HL-60 (cell line): ENCODE data around the gene SRSF5.
"Not testable (repeated sequence)": the region's sequence is repeated elsewhere in the genome, so short reads cannot be mapped to it uniquely, and the experiment has no call there.

Experiments used
- DNase-seq, 2 experiments: peaks; one replicate each; pipeline ENCODE4 v3.0.0-alpha.2; 2010 to 2020; ENCODE audit warnings: low read depth in 1 of 2, low spot score in 1 of 2
- H3K27ac ChIP-seq: fragments of 250-450 bp; sonication (Bioruptor Pico); replicated peaks from 2 replicates; pipeline ENCODE4 v1.5.1; 2020; ENCODE audit warnings: mild to moderate bottlenecking, moderate library complexity
- H3K27me3 ChIP-seq: fragments of 250-450 bp; sonication (Bioruptor Pico); 2 replicates; pipeline ENCODE4 v1.5.1; 2021; ENCODE audit warnings: mild to moderate bottlenecking, moderate library complexity; ENCODE audit not compliant: insufficient read depth, poor library complexity, severe bottlenecking
- H3K4me3 ChIP-seq: replicated peaks from 2 replicates; pipeline ENCODE4 v1.5.1; 2011; ENCODE audit warnings: mild to moderate bottlenecking, control low read depth, low read length; ENCODE audit not compliant: insufficient read depth
- GABPA ChIP-seq: IDR thresholded peaks from 2 replicates; pipeline ENCODE4 v1.6.1; 2012; ENCODE audit warnings: low read depth
- POLR2AphosphoS5 ChIP-seq: IDR thresholded peaks from 2 replicates; pipeline ENCODE4 v1.6.1; 2012; ENCODE audit warnings: low read depth
- SPI1 ChIP-seq: IDR thresholded peaks from 2 replicates; pipeline ENCODE4 v1.6.1; 2012; ENCODE audit warnings: low read depth, mild to moderate bottlenecking, borderline replicate concordance
- TF ChIP-seq, protein P1 (sequence below): IDR thresholded peaks from one replicate; pipeline ENCODE4 v1.5.1; 2011; ENCODE audit warnings: low read length, control low read depth, inconsistent platforms; ENCODE audit not compliant: insufficient read depth
- TF ChIP-seq, protein P2 (sequence below): IDR thresholded peaks from 2 replicates; pipeline ENCODE4 v1.6.1; 2012; ENCODE audit warnings: low read depth; ENCODE audit not compliant: insufficient replicate concordance

SRSF5 gene

DNA sequence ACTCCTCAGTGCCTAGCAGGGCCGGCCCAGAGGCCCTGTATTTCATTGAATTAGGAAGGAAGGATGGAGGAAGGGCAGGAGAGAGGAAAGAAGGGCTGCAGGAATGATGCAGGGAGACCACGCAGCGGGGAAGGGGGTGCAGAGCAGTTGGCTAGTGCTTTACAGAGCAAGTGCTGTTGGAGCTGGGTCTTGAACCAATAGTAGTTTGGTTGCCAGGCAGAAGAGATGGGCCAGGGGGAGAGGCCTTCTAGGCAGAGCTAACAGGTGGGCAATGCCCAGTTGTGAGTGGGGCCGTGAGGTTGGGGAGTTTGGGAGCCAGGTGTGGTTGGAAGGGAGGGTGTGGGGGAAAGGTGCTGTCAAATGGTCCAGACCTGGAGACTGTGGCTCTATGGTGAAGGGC, 39.1 kb upstream of the SRSF5 start:
- Histone ChIP-seq H3K27ac (no peak overlapping the region), H3K27me3 (no peaks in the 10 kb centered on the region), H3K4me3 (no peak overlapping the region)
- no peak for DNase-seq
- TF ChIP-seq, protein P1, sequence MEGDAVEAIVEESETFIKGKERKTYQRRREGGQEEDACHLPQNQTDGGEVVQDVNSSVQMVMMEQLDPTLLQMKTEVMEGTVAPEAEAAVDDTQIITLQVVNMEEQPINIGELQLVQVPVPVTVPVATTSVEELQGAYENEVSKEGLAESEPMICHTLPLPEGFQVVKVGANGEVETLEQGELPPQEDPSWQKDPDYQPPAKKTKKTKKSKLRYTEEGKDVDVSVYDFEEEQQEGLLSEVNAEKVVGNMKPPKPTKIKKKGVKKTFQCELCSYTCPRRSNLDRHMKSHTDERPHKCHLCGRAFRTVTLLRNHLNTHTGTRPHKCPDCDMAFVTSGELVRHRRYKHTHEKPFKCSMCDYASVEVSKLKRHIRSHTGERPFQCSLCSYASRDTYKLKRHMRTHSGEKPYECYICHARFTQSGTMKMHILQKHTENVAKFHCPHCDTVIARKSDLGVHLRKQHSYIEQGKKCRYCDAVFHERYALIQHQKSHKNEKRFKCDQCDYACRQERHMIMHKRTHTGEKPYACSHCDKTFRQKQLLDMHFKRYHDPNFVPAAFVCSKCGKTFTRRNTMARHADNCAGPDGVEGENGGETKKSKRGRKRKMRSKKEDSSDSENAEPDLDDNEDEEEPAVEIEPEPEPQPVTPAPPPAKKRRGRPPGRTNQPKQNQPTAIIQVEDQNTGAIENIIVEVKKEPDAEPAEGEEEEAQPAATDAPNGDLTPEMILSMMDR, result no peak
- TF ChIP-seq POLR2AphosphoS5 (no peak), GABPA (no peak), SPI1 (no peak)
- TF ChIP-seq, protein P2, sequence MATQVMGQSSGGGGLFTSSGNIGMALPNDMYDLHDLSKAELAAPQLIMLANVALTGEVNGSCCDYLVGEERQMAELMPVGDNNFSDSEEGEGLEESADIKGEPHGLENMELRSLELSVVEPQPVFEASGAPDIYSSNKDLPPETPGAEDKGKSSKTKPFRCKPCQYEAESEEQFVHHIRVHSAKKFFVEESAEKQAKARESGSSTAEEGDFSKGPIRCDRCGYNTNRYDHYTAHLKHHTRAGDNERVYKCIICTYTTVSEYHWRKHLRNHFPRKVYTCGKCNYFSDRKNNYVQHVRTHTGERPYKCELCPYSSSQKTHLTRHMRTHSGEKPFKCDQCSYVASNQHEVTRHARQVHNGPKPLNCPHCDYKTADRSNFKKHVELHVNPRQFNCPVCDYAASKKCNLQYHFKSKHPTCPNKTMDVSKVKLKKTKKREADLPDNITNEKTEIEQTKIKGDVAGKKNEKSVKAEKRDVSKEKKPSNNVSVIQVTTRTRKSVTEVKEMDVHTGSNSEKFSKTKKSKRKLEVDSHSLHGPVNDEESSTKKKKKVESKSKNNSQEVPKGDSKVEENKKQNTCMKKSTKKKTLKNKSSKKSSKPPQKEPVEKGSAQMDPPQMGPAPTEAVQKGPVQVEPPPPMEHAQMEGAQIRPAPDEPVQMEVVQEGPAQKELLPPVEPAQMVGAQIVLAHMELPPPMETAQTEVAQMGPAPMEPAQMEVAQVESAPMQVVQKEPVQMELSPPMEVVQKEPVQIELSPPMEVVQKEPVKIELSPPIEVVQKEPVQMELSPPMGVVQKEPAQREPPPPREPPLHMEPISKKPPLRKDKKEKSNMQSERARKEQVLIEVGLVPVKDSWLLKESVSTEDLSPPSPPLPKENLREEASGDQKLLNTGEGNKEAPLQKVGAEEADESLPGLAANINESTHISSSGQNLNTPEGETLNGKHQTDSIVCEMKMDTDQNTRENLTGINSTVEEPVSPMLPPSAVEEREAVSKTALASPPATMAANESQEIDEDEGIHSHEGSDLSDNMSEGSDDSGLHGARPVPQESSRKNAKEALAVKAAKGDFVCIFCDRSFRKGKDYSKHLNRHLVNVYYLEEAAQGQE, result no peak

DNA sequence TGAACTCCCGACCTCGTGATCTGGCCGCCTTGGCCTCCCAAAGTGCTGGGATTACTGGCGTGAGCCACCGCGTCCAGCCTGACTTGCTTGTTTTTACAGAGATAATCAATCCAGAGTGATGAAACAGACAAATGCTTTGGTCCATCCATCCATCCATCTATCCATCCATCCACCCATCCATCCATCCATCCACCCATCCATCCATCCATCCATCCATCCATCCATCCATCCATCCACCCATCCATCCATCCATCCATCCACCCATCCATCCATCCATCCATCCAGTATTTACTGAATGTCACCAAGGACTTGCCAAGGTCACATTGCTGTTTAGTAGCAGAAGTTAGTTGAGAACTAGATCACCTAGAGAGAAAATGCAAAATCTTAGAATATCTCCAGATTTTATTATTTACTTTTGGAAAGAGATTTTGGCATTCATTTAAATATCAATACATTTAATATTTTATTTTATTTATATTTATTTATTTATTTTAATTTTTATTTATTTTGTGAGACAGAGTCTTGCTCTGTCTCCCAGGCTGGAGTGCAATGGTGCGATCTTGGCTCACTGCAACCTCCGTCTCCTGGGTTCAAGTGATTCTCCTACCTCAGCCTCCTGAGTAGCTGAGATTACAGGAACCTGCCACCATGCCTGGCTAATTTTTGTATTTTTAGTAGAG, 34.9 kb upstream of the SRSF5 start:
- DNase-seq, H3K27ac ChIP-seq, H3K27me3 ChIP-seq, H3K4me3 ChIP-seq: not testable (repeated sequence)

DNA sequence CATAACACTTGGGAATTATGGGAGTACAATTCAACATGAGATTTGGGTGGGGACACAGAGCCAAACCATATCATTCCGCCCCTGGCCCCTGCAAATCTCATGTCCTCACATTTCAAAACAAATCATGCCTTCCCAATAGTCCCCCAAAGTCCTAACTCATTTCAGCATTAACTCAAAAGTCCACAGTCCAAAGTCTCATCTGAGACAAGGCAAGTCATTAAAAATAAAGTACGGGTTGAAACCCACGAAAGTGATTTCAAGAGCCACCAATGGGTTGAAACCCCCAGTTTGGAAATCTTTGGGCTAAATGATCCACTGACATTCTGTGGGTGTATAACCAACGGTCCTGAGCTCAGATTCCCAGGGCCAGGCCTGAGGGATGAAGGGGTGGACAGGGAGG, 30.5 kb upstream of the SRSF5 start:
- H3K4me3 ChIP-seq, H3K27ac ChIP-seq, H3K27me3 ChIP-seq, DNase-seq: not testable (repeated sequence)

DNA sequence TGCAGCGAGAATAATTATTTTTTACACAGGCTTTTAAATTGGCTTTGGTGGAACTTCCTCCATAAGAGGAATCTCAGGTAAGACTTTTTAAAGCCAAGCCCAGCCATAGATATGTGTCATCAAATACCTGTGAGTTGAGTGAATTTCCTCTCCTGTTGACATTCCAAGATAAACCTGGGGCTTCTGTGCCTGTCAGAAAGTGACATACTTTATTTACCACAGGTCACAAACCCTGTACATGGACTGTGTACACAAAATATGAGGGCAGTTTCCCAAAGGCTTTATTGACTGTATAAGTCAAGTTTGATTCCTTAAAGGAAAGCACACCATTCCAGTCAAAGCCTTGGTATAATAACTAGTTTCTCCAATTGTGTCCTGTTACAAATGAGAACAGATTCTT, 25.9 kb upstream of the SRSF5 start:
- H3K27me3 ChIP-seq, result no peaks in the 10 kb centered on the region
- H3K4me3 ChIP-seq, result no peak overlapping the region
- DNase-seq, result no peak
- no peak overlapping the region for H3K27ac ChIP-seq
- TF ChIP-seq SPI1 (no peak), POLR2AphosphoS5 (no peak), GABPA (no peak)
- TF ChIP-seq, protein P2, result no peak
- TF ChIP-seq, protein P1, result no peak

DNA sequence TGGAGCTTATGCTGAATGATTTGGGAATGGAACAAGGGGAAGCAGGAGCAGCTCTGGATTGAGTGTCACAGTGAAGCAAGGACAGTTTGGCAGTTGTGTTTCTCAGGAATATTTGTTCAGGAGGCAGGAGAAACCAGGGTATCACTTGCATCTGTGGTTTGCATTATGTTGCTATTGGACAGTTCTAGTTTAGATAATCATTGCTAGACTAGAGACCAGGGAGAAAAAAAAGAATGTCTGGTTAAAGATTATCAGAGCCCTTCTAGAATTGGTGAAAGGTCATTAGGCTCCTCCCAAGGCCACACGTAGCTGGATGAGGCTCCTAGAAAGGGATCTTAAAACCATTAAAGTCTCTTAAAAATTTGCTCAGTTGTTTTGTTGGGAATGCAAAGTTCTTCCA, 17.0 kb upstream of the SRSF5 start:
- H3K27ac ChIP-seq, result no peak overlapping the region
- DNase-seq, result no peak
- no peaks in the 10 kb centered on the region for H3K27me3 ChIP-seq
- H3K4me3 ChIP-seq, result no peak overlapping the region
- TF ChIP-seq, protein P1, result no peak
- TF ChIP-seq POLR2AphosphoS5 (no peak), SPI1 (no peak), GABPA (no peak)
- TF ChIP-seq, protein P2, result no peak
